Tibial nerve (tissue), 4 donors: ENCODE measurements around the gene TBC1D5. TPM values are rescaled to one million over a fixed set of nuclear protein-coding genes. Genes with fewer than 3 reads are reported as not detected.

Experiments used
- DNase-seq, 2 donors: peaks; one replicate each; pipeline ENCODE4 v3.0.0-alpha.2; 2019; ENCODE audit warnings: low spot score in 2 of 2
- H3K27ac ChIP-seq, 4 donors: fragments of 200-600 bp; sonication (generic) in 3 of 4; one replicate each; pipeline ENCODE4 v1.5.1; 2017 to 2019; ENCODE audit warnings: mild to moderate bottlenecking in 1 of 4
- H3K27me3 ChIP-seq, 2 donors: fragments of 200-600 bp; sonication (generic) in 1 of 2; one replicate each; pipeline versions ENCODE4 v1.5.1 to v1.6.0; 2017 to 2019
- H3K36me3 ChIP-seq, 3 donors: fragments of 200-600 bp; sonication (generic); one replicate each; pipeline ENCODE4 v1.5.1; 2018 to 2019
- H3K4me1 ChIP-seq, 4 donors: fragments of 200-600 bp; sonication (generic) in 3 of 4; one replicate each; pipeline ENCODE4 v1.5.1; 2017 to 2019
- H3K4me3 ChIP-seq, 4 donors: fragments of 200-600 bp; sonication (generic) in 3 of 4; one replicate each; pipeline ENCODE4 v1.5.1; 2017 to 2019; ENCODE audit warnings: mild to moderate bottlenecking in 1 of 4, moderate library complexity in 1 of 4
- H3K9me3 ChIP-seq, 4 donors: fragments of 200-600 bp; sonication (generic) in 3 of 4; one replicate each; pipeline ENCODE4 v1.5.1; 2017 to 2019
- CTCF ChIP-seq, 5 experiments: fragments of 200-600 bp in 3 of 5; fragments of 450-650 bp in 2 of 5; sonication (generic) in 3 of 5; IDR thresholded peaks; one replicate each; pipeline ENCODE4 v1.5.1; 2016 to 2019; ENCODE audit warnings: antibody characterized with exemption in 5 of 5, mild to moderate bottlenecking in 3 of 5, moderate library complexity in 2 of 5
- EP300 ChIP-seq, 2 donors: sonication (generic); formaldehyde crosslinking; IDR thresholded peaks; one replicate each; pipeline ENCODE4 v1.6.1; 2017; ENCODE audit warnings: antibody characterized with exemption in 2 of 2, mild to moderate bottlenecking in 1 of 2
- POLR2A ChIP-seq, 2 donors: fragments of 450-650 bp; IDR thresholded peaks; one replicate each; pipeline ENCODE4 v1.6.1; 2017; ENCODE audit warnings: antibody characterized with exemption in 2 of 2, mild to moderate bottlenecking in 2 of 2, moderate library complexity in 2 of 2
- WGBS, 2 donors: methylation state at CpG; one replicate each; pipeline ENCODE4 v1.1.5; 2018; 5-methylcytosine and 5-hydroxymethylcytosine counted together
- total RNA-seq, 4 donors: library from RNA; depleted of rRNA; stranded (reverse); fragments of >200 nt; gene quantifications; one replicate each; pipeline ENCODE4 v1.1.0, GENCODE V29; 2016

The TBC1D5 gene
- total RNA-seq, 4 donors from 2014 or later: 55.2 to 128 (median 79.4) TPM

GRCh38 chr3:17765819-17766472 lies 23.5 kb upstream of the TBC1D5 start:
- DNase-seq: no peak
- TF ChIP-seq CTCF (IDR thresholded peaks at IDR 0.05) (no peak), POLR2A (IDR thresholded peaks at IDR 0.05) (no peak), EP300 (IDR thresholded peaks at IDR 0.05) (no peak)
- H3K4me1 ChIP-seq: no peaks in the 10 kb centered on the region
- 86 to 91% methylated on average over 9 of the region's 9 CpGs for WGBS, 2 donors
- no peaks in the 10 kb centered on the region for H3K27me3 ChIP-seq
- H3K4me3 ChIP-seq: no peak overlapping the region
- H3K27ac ChIP-seq: no peak overlapping the region
- no peaks in the 10 kb centered on the region for H3K9me3 ChIP-seq
- H3K36me3 ChIP-seq: no peaks in the 10 kb centered on the region

GRCh38 chr3:17761563-17761962 lies 19.1 kb upstream of the TBC1D5 start:
- no peak for DNase-seq
- Histone ChIP-seq H3K27ac (no peak overlapping the region), H3K4me3 (no peak overlapping the region), H3K4me1 (no peaks in the 10 kb centered on the region), H3K27me3 (no peaks in the 10 kb centered on the region), H3K36me3 (no peaks in the 10 kb centered on the region), H3K9me3 (no peaks in the 10 kb centered on the region)
- TF ChIP-seq EP300 (IDR thresholded peaks at IDR 0.05) (no peak), POLR2A (IDR thresholded peaks at IDR 0.05) (no peak), CTCF (IDR thresholded peaks at IDR 0.05) (no peak)
- 92 to 94% methylated on average over 5 of the region's 5 CpGs for WGBS, 2 donors

GRCh38 chr3:17759901-17760300 lies 17.5 kb upstream of the TBC1D5 start:
- H3K4me3 ChIP-seq: no peak overlapping the region
- H3K27me3 ChIP-seq: no peaks in the 10 kb centered on the region
- TF ChIP-seq CTCF (IDR thresholded peaks at IDR 0.05): no peak
- no peak for TF ChIP-seq POLR2A (IDR thresholded peaks at IDR 0.05)
- no peak for TF ChIP-seq EP300 (IDR thresholded peaks at IDR 0.05)
- no peaks in the 10 kb centered on the region for H3K36me3 ChIP-seq
- no peaks in the 10 kb centered on the region for H3K4me1 ChIP-seq
- H3K9me3 ChIP-seq: no peaks in the 10 kb centered on the region
- no peak overlapping the region for H3K27ac ChIP-seq
- WGBS, 2 donors: 35 to 39% methylated on average over 4 of the region's 4 CpGs
- DNase-seq: no peak

GRCh38 chr3:17755836-17756235 lies 13.4 kb upstream of the TBC1D5 start:
- Histone ChIP-seq H3K4me1 (peaks cover 0 to 7% (median 0%) of the 10 kb centered on the region in 4 donors), H3K27ac (no peak overlapping the region), H3K36me3 (no peaks in the 10 kb centered on the region), H3K4me3 (no peak overlapping the region), H3K9me3 (no peaks in the 10 kb centered on the region), H3K27me3 (no peaks in the 10 kb centered on the region)
- no peak for TF ChIP-seq EP300 (IDR thresholded peaks at IDR 0.05)
- TF ChIP-seq POLR2A (IDR thresholded peaks at IDR 0.05): no peak
- no peak for TF ChIP-seq CTCF (IDR thresholded peaks at IDR 0.05)
- no peak for DNase-seq
- WGBS, 2 donors: 96% methylated on average over 1 of the region's 1 CpG

- Histone ChIP-seq H3K27me3 (no peaks in the 10 kb centered on the region), H3K4me1 (peaks cover 0 to 7% (median 0%) of the 10 kb centered on the region in 4 donors), H3K4me3 (no peak overlapping the region), H3K9me3 (no peaks in the 10 kb centered on the region), H3K27ac (no peak overlapping the region), H3K36me3 (no peaks in the 10 kb centered on the region)
- TF ChIP-seq POLR2A (IDR thresholded peaks at IDR 0.05) (no peak), CTCF (IDR thresholded peaks at IDR 0.05) (no peak), EP300 (IDR thresholded peaks at IDR 0.05) (no peak)
- no peak for DNase-seq
- 31 to 41% methylated on average over 1 of the region's 1 CpG for WGBS, 2 donors
Measured at GRCh38 chr3:17753632-17753992, 11.2 kb upstream of the TBC1D5 start.
